ES-I3 (cell line): ENCODE data around the gene SLC37A1.

Experiments used
- H3K36me3 ChIP-seq: 2 replicates; pipeline ENCODE4 v1.6.1; 2013; ENCODE audit warnings: mild to moderate bottlenecking, low read length, control low read depth, moderate library complexity; ENCODE audit not compliant: insufficient read depth
- H3K4me1 ChIP-seq: 2 replicates; pipeline ENCODE4 v1.6.1; 2013; ENCODE audit warnings: mild to moderate bottlenecking, control low read depth, low read length; ENCODE audit not compliant: insufficient read depth
- H3K9ac ChIP-seq: 2 replicates; pipeline ENCODE4 v1.6.1; 2013; ENCODE audit warnings: low read depth, mild to moderate bottlenecking, low read length, moderate library complexity
- H3K9me3 ChIP-seq: 2 replicates; pipeline ENCODE4 v1.6.1; 2013; ENCODE audit warnings: mild to moderate bottlenecking, low read length, moderate library complexity; ENCODE audit not compliant: control insufficient read depth, insufficient read depth

SLC37A1 gene

DNA sequence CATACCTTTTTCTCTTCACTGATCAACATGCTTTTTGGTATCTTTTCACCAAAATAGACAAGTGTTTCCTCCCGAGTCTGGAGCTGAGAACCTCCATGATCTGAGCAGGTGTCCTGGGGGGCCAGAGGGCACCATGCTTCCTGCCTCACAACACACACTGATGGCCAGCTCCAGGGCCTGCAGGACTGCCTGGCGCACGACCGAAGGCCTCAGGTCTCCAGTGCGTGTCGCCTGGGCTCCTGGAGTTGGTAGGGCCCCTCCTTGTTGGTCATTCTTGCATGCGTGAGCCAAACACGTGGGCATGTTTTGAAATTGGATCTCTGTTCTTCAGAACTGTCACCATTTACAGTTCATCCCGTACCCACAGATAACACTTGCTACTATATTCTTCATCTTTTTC lies 64.4 kb downstream of the SLC37A1 start:
- no peaks in the 10 kb centered on the region for H3K4me1 ChIP-seq
- H3K9me3 ChIP-seq: no peaks in the 10 kb centered on the region; the same call in 1 of the 2 replicates
- H3K36me3 ChIP-seq: no peaks in the 10 kb centered on the region; the same call in 1 of the 2 replicates
- no peak overlapping the region for H3K9ac ChIP-seq

GRCh38 chr21:42578761-42579415 lies 65.2 kb downstream of the SLC37A1 start:
- no peaks in the 10 kb centered on the region; the same call in 1 of the 2 replicates for H3K36me3 ChIP-seq
- no peaks in the 10 kb centered on the region for H3K4me1 ChIP-seq
- no peaks in the 10 kb centered on the region; the same call in 1 of the 2 replicates for H3K9me3 ChIP-seq
- H3K9ac ChIP-seq: no peak overlapping the region

- Histone ChIP-seq H3K36me3 (no peaks in the 10 kb centered on the region; the same call in 1 of the 2 replicates), H3K9me3 (no peaks in the 10 kb centered on the region; the same call in 1 of the 2 replicates), H3K4me1 (no peaks in the 10 kb centered on the region), H3K9ac (no peak overlapping the region)
Observed at GRCh38 chr21:42579456-42580075, 65.9 kb downstream of the SLC37A1 start.

DNA sequence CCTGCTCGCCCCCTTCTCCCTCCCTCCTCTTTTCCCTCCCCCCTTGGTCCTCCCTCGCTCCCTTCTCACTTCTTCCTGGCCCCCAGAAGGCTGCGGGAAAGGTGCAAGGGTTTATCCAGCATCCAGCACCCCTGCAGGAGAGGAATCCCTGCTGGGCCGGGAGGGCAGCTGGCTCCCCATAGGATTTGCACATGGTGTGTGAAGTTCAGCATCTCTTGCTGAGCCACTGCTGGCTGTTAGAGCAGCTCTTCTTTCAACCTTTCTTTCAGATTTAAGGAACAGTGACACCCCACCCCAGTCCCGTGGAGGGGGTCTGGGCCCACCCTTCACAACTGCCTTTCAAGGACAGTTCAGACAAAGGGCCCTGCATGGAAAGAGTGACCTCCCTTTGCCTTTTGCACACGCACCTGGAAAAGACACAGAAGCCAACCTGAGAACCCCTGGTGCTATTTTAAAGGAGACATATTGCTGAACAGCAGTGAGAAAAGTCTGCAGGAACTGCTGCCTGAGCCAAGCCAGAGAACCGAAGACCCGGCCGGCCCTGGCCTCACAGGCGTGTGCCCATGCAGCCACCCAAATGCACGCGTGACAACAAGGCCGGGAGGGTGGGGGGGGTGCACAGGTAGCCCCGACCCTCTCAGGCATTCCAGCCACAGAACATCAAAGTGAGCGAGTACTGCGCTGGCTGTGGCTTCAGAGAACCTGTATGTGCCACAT lies 66.6 kb downstream of the SLC37A1 start:
- no peak overlapping the region for H3K9ac ChIP-seq
- H3K9me3 ChIP-seq: no peaks in the 10 kb centered on the region; the same call in 1 of the 2 replicates
- H3K4me1 ChIP-seq: no peaks in the 10 kb centered on the region

DNA sequence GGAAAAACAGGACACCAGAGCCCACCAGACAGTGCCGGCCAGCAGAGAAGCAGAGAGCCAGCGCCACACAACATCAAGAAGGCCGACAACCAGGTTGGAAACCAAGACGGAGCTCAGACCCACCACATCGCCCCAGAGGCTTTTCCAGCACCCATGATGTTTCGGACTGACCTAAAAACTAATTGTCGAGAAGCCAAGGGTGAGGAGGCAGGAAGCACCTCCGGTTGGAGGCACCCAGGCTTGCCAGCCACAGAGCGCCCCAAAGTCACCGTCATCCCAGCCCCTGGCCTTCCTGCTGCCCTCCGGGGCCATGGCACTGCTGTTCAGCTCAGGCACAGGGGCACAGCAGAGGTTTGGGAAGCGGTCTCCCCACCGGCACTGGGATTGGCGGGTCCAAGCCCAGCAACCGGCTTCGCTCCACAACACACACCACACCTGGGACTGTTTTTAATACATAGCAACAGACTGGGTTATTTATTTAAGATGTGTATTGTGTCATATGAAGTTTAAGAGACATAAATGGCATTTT lies 67.2 kb downstream of the SLC37A1 start:
- Histone ChIP-seq H3K9me3 (no peaks in the 10 kb centered on the region; the same call in 1 of the 2 replicates), H3K36me3 (no peaks in the 10 kb centered on the region), H3K4me1 (no peaks in the 10 kb centered on the region), H3K9ac (no peak overlapping the region)

More for the DNA sequence above, 66.6 kb downstream of the SLC37A1 start:
- no peaks in the 10 kb centered on the region; the same call in 1 of the 2 replicates for H3K36me3 ChIP-seq

- Histone ChIP-seq H3K4me1 (no peaks in the 10 kb centered on the region), H3K9ac (no peak overlapping the region), H3K9me3 (no peaks in the 10 kb centered on the region; the same call in 1 of the 2 replicates), H3K36me3 (no peaks in the 10 kb centered on the region)
Observed at GRCh38 chr21:42581336-42581992, 67.8 kb downstream of the SLC37A1 start.

- Histone ChIP-seq H3K4me1 (no peaks in the 10 kb centered on the region), H3K9me3 (no peaks in the 10 kb centered on the region; the same call in 1 of the 2 replicates), H3K9ac (no peak overlapping the region), H3K36me3 (no peaks in the 10 kb centered on the region)
Observed at GRCh38 chr21:42581993-42582786, 68.5 kb downstream of the SLC37A1 start.

GRCh38 chr21:42582787-42583476 lies 69.3 kb downstream of the SLC37A1 start:
- Histone ChIP-seq H3K4me1 (no peaks in the 10 kb centered on the region), H3K36me3 (no peaks in the 10 kb centered on the region)

GRCh38 chr21:42583477-42584295 lies 70.0 kb downstream of the SLC37A1 start:
- H3K9me3 ChIP-seq: no peaks in the 10 kb centered on the region
- no peak overlapping the region for H3K9ac ChIP-seq
- no peaks in the 10 kb centered on the region for H3K36me3 ChIP-seq
- H3K4me1 ChIP-seq: no peaks in the 10 kb centered on the region

More at GRCh38 chr21:42582787-42583476, 69.3 kb downstream of the SLC37A1 start:
- Histone ChIP-seq H3K9ac (no peak overlapping the region), H3K9me3 (no peaks in the 10 kb centered on the region)

- Histone ChIP-seq H3K9me3 (no peaks in the 10 kb centered on the region), H3K4me1 (no peaks in the 10 kb centered on the region), H3K36me3 (no peaks in the 10 kb centered on the region), H3K9ac (no peak overlapping the region)
Observed at GRCh38 chr21:42584296-42584641, 70.6 kb downstream of the SLC37A1 start.

DNA sequence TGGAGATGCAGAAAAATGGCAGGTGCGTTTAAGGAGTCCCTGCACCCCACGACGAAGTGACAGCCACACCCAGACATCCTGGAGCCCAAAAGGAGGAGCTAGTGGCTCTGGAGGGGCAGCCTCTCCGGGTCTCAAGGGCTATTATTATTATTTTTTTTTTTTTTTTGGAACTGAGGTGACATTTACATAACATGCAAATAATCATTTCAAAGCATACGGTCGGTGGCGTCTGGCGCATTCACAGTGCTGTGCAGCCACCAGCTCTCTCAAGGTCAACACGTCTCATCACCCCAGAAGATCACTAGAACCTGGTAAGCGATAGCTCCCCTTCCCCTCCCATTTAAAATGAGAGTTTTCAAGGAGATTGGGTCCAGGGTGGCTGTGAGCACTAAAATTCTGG lies 72.2 kb downstream of the SLC37A1 start:
- Histone ChIP-seq H3K36me3 (no peaks in the 10 kb centered on the region), H3K9me3 (no peaks in the 10 kb centered on the region), H3K9ac (no peak overlapping the region), H3K4me1 (no peaks in the 10 kb centered on the region)

DNA sequence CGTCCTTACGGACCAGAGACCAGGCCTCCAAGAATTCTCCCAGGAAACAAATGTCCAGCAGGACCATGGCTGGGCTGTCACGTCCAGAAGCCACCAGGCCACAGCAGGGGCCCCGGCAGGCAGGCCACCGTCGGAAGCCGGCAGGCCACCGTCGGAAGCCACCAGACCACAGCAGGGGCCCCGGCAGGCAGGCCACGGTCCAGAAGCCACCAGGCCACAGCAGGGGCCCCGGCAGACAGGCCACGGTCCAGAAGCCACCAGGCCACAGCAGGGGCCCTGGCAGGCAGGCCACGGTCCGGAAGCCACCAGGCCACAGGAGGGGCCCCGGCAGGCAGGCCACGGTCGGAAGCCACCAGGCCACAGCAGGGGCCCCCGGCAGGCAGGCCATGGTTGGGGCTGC lies 72.8 kb downstream of the SLC37A1 start:
- no peaks in the 10 kb centered on the region for H3K4me1 ChIP-seq
- H3K9ac ChIP-seq: no peak overlapping the region
- H3K36me3 ChIP-seq: no peaks in the 10 kb centered on the region
- H3K9me3 ChIP-seq: no peaks in the 10 kb centered on the region
